HL-60 (cell line): ENCODE measurements around the gene C1orf167.

Source experiments
- GABPA ChIP-seq: IDR thresholded peaks from 2 replicates; pipeline ENCODE4 v1.6.1; 2012; ENCODE audit warnings: low read depth
- POLR2AphosphoS5 ChIP-seq: IDR thresholded peaks from 2 replicates; pipeline ENCODE4 v1.6.1; 2012; ENCODE audit warnings: low read depth
- TF ChIP-seq, protein P1 (sequence below): IDR thresholded peaks from one replicate; pipeline ENCODE4 v1.5.1; 2011; ENCODE audit warnings: low read length, control low read depth, inconsistent platforms; ENCODE audit not compliant: insufficient read depth

DNA sequence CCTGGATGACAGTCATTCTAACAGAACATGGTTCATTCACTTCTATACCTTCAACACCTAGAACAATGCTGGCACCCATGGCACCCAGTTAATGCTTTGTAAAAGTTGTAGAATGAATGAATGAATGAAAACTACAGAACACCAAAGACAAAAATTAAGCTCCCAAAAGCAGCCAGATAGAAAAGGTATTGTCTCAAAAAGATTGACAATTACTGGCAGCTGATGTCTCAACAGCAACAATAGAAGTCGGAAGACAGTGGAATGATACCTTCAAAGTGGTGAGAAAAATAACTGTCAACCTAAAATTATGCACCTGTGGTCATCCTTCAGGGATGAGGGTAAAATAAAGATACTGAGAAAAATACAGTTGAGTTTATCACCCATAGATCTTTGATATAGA is 4.9 kb upstream of the C1orf167 start:
- TF ChIP-seq, protein P1, sequence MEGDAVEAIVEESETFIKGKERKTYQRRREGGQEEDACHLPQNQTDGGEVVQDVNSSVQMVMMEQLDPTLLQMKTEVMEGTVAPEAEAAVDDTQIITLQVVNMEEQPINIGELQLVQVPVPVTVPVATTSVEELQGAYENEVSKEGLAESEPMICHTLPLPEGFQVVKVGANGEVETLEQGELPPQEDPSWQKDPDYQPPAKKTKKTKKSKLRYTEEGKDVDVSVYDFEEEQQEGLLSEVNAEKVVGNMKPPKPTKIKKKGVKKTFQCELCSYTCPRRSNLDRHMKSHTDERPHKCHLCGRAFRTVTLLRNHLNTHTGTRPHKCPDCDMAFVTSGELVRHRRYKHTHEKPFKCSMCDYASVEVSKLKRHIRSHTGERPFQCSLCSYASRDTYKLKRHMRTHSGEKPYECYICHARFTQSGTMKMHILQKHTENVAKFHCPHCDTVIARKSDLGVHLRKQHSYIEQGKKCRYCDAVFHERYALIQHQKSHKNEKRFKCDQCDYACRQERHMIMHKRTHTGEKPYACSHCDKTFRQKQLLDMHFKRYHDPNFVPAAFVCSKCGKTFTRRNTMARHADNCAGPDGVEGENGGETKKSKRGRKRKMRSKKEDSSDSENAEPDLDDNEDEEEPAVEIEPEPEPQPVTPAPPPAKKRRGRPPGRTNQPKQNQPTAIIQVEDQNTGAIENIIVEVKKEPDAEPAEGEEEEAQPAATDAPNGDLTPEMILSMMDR: no peak
- TF ChIP-seq POLR2AphosphoS5: no peak
- TF ChIP-seq GABPA: no peak
